HUES64 (cell line): ENCODE measurements around the gene JUND.

Experiments used
- H3K27ac ChIP-seq: 2 replicates; pipeline ENCODE4 v1.7.0; 2013; ENCODE audit warnings: low read depth, low read length, inconsistent platforms
- H3K27me3 ChIP-seq: 2 replicates; pipeline ENCODE4 v1.6.1; 2013; ENCODE audit warnings: mild to moderate bottlenecking, low read length; ENCODE audit not compliant: insufficient read depth
- H3K36me3 ChIP-seq: 2 replicates; pipeline ENCODE4 v1.6.1; 2013; ENCODE audit warnings: mild to moderate bottlenecking, low read length; ENCODE audit not compliant: insufficient read depth
- H3K4me1 ChIP-seq: 2 replicates; pipeline ENCODE4 v1.6.1; 2013; ENCODE audit warnings: mild to moderate bottlenecking, low read length, moderate library complexity; ENCODE audit not compliant: insufficient read depth
- H3K4me3 ChIP-seq: 2 replicates; pipeline ENCODE4 v1.5.1; 2013; ENCODE audit warnings: mild to moderate bottlenecking, low read length, moderate library complexity
- H3K9ac ChIP-seq: 2 replicates; pipeline ENCODE4 v1.6.1; 2013; ENCODE audit warnings: mild to moderate bottlenecking, low read depth, low read length
- H3K9me3 ChIP-seq: 2 replicates; pipeline ENCODE4 v1.6.1; 2013; ENCODE audit warnings: low read depth, low read length; ENCODE audit not compliant: insufficient read depth
- WGBS: fragments of 150-250, 120-280 bp; methylation state at CpG from one replicate; pipeline ENCODE4 v1.1.7; 2013; ENCODE audit warnings: missing lambda C conversion rate; 5-methylcytosine and 5-hydroxymethylcytosine counted together

Gene JUND

GRCh38 chr19:18274219-18274780, 7.1 kb downstream of the JUND start, which contains the start of gene IQCN:
IQCN (minus strand) TSS chr19:18274452; CDS start chr19:18269478, 4,974 bp downstream.
- 88% methylated on average over 9 of the region's 9 CpGs for WGBS
- Histone ChIP-seq H3K9ac (no peak within 1 kb of the TSS), H3K36me3 (peaks cover 11% of the 10 kb centered on the region), H3K4me1 (no peaks in the 10 kb centered on the region), H3K9me3 (no peaks in the 10 kb centered on the region), H3K27me3 (no peaks in the 10 kb centered on the region), H3K27ac (peak within 1 kb of the TSS; percentile 35; the same call in 1 of the 2 replicates), H3K4me3 (no peak within 1 kb of the TSS)

- H3K36me3 ChIP-seq, result peaks cover 7% of the 10 kb centered on the region
- H3K27me3 ChIP-seq, result no peaks in the 10 kb centered on the region
- 93% methylated on average over 12 of the region's 13 CpGs for WGBS
- no peaks in the 10 kb centered on the region for H3K9me3 ChIP-seq
- no peak overlapping the region for H3K9ac ChIP-seq
- no peak overlapping the region for H3K27ac ChIP-seq
- no peak overlapping the region for H3K4me3 ChIP-seq
- no peaks in the 10 kb centered on the region for H3K4me1 ChIP-seq
Observed at GRCh38 chr19:18273561-18274218, 7.7 kb downstream of the JUND start.

GRCh38 chr19:18271433-18271841, 10.0 kb downstream of the JUND start:
- Histone ChIP-seq H3K27ac (no peak overlapping the region), H3K4me3 (no peak overlapping the region), H3K36me3 (peaks cover 11% of the 10 kb centered on the region), H3K27me3 (no peaks in the 10 kb centered on the region), H3K9ac (no peak overlapping the region), H3K4me1 (no peaks in the 10 kb centered on the region), H3K9me3 (no peaks in the 10 kb centered on the region)
- WGBS, result 87% methylated on average over 5 of the region's 6 CpGs

GRCh38 chr19:18270326-18270725, 11.1 kb downstream of the JUND start:
- Histone ChIP-seq H3K4me3 (no peak overlapping the region), H3K9ac (no peak overlapping the region), H3K4me1 (no peaks in the 10 kb centered on the region), H3K27ac (no peak overlapping the region), H3K27me3 (no peaks in the 10 kb centered on the region), H3K36me3 (peaks cover 16% of the 10 kb centered on the region), H3K9me3 (no peaks in the 10 kb centered on the region)
- WGBS, result 90% methylated on average over 9 of the region's 9 CpGs

GRCh38 chr19:18269070-18269723, 12.2 kb downstream of the JUND start:
- Histone ChIP-seq H3K27me3 (no peaks in the 10 kb centered on the region), H3K9me3 (no peaks in the 10 kb centered on the region), H3K4me3 (no peak overlapping the region), H3K36me3 (peaks cover 16% of the 10 kb centered on the region), H3K27ac (no peak overlapping the region), H3K9ac (no peak overlapping the region), H3K4me1 (no peaks in the 10 kb centered on the region)
- 93% methylated on average over 2 of the region's 2 CpGs for WGBS

- no peak overlapping the region for H3K27ac ChIP-seq
- no peaks in the 10 kb centered on the region for H3K4me1 ChIP-seq
- 93% methylated on average over 42 of the region's 42 CpGs for WGBS
Observed at GRCh38 chr19:18266771-18267686, 14.4 kb downstream of the JUND start.

GRCh38 chr19:18265582-18265981, 15.8 kb downstream of the JUND start:
- WGBS, result 92% methylated on average over 7 of the region's 7 CpGs
- no peak overlapping the region for H3K27ac ChIP-seq
- H3K4me1 ChIP-seq, result no peaks in the 10 kb centered on the region
- no peak overlapping the region for H3K9ac ChIP-seq
- no peaks in the 10 kb centered on the region for H3K9me3 ChIP-seq
- peaks cover 16% of the 10 kb centered on the region for H3K36me3 ChIP-seq
- no peak overlapping the region for H3K4me3 ChIP-seq
- H3K27me3 ChIP-seq, result no peaks in the 10 kb centered on the region

More at GRCh38 chr19:18266771-18267686, 14.4 kb downstream of the JUND start:
- Histone ChIP-seq H3K4me3 (no peak overlapping the region), H3K9ac (no peak overlapping the region), H3K9me3 (no peaks in the 10 kb centered on the region), H3K36me3 (peaks cover 16% of the 10 kb centered on the region), H3K27me3 (no peaks in the 10 kb centered on the region)

GRCh38 chr19:18264971-18265540, 16.4 kb downstream of the JUND start:
- 94% methylated on average over 23 of the region's 23 CpGs for WGBS
- no peaks in the 10 kb centered on the region for H3K9me3 ChIP-seq
- no peak overlapping the region for H3K9ac ChIP-seq
- H3K27ac ChIP-seq, result no peak overlapping the region
- peaks cover 16% of the 10 kb centered on the region for H3K36me3 ChIP-seq
- H3K4me3 ChIP-seq, result no peak overlapping the region
- H3K27me3 ChIP-seq, result no peaks in the 10 kb centered on the region
- no peaks in the 10 kb centered on the region for H3K4me1 ChIP-seq

- peaks cover 16% of the 10 kb centered on the region for H3K36me3 ChIP-seq
- no peak overlapping the region for H3K4me3 ChIP-seq
- no peak overlapping the region for H3K27ac ChIP-seq
- H3K4me1 ChIP-seq, result no peaks in the 10 kb centered on the region
- WGBS, result 94% methylated on average over 23 of the region's 23 CpGs
- H3K27me3 ChIP-seq, result 0 out of 2 replicates have a peak, but pooled peaks cover 2% of the 10 kb centered on the region
- no peak overlapping the region for H3K9ac ChIP-seq
- no peaks in the 10 kb centered on the region for H3K9me3 ChIP-seq
Observed at GRCh38 chr19:18264137-18264854, 17.1 kb downstream of the JUND start.
